ENCODE results near the gene BBS9. TPM values are rescaled to one million over a fixed set of nuclear protein-coding genes. Genes with fewer than 3 reads are reported as not detected.
A peak's percentile ranks its signal among the peaks of the same experiment; 100 is the strongest.

BBS9 gene
- total and polyA plus RNA-seq, 12 donors, result 4.1 to 44.0 (median 10.0) TPM

- peaks cover 0 to 7% (median 0%) of the 10 kb centered on the region in 9 donors for H3K4me1 ChIP-seq
- ATAC-seq (no peak), DNase-seq (no peak)
- no peaks in the 10 kb centered on the region for H3K27me3 ChIP-seq
- peaks cover 0 to 14% (median 0%) of the 10 kb centered on the region in 11 donors for H3K9me3 ChIP-seq
- TF ChIP-seq CTCF (IDR thresholded peaks at IDR 0.05), result no peak
- WGBS, 2 donors, result 33 to 48% methylated on average over 2 of the region's 2 CpGs
- intact Hi-C loops (cut with DNase I), result loop anchor here in 1 of 10 donors (10.0 kb wide), 1 partner anchor 751 kb away; no protein-coding TSS in a partner anchor
- H3K27ac ChIP-seq, result no peak overlapping the region
- H3K36me3 ChIP-seq, result peaks cover 0 to 13% (median 0%) of the 10 kb centered on the region in 9 donors
- no peak overlapping the region for H3K4me3 ChIP-seq
Measured at GRCh38 chr7:33183504-33183903, 54.1 kb downstream of the BBS9 start.

- DNase-seq (no peak), ATAC-seq (no peak)
- Histone ChIP-seq H3K4me1 (peaks cover 0 to 7% (median 0%) of the 10 kb centered on the region in 9 donors), H3K4me3 (no peak overlapping the region), H3K27me3 (no peaks in the 10 kb centered on the region), H3K9me3 (peaks cover 0 to 8% (median 0%) of the 10 kb centered on the region in 11 donors), H3K27ac (no peak overlapping the region), H3K36me3 (peaks cover 0 to 10% (median 0%) of the 10 kb centered on the region in 9 donors)
- no peak for TF ChIP-seq CTCF (IDR thresholded peaks at IDR 0.05)
- 96 to 98% methylated on average over 1 of the region's 1 CpG for WGBS, 2 donors
- intact Hi-C loops (cut with DNase I), result loop anchor here in 4 of 10 donors (5.0 to 10.0 kb wide), 3 partner anchors 747 to 752 kb away; no protein-coding TSS in a partner anchor
Measured at GRCh38 chr7:33184828-33185227, 55.5 kb downstream of the BBS9 start.

- no peak for DNase-seq
- Histone ChIP-seq H3K27ac (no peak overlapping the region), H3K4me3 (no peak overlapping the region), H3K36me3 (peaks cover 0 to 8% (median 0%) of the 10 kb centered on the region in 9 donors), H3K9me3 (no peaks in the 10 kb centered on the region), H3K4me1 (peaks cover 0 to 7% (median under 1%) of the 10 kb centered on the region in 9 donors), H3K27me3 (no peaks in the 10 kb centered on the region)
- intact Hi-C loops (cut with DNase I), result loop anchor here in 4 of 10 donors (5.0 to 10.0 kb wide), 3 partner anchors 747 to 752 kb away; no protein-coding TSS in a partner anchor
- WGBS, 2 donors, result 69 to 71% methylated on average over 3 of the region's 3 CpGs
- TF ChIP-seq CTCF (IDR thresholded peaks at IDR 0.05), result peak; percentile 29 to 72 (median 64)
- peak in 1 of 8 donors; percentile 56 for ATAC-seq
Measured at GRCh38 chr7:33185786-33186185, 56.4 kb downstream of the BBS9 start.

GRCh38 chr7:33186192-33186591 lies 56.8 kb downstream of the BBS9 start:
- Histone ChIP-seq H3K4me1 (peaks cover 0 to 7% (median 4%) of the 10 kb centered on the region in 9 donors), H3K27me3 (no peaks in the 10 kb centered on the region), H3K27ac (no peak overlapping the region), H3K4me3 (no peak overlapping the region), H3K9me3 (no peaks in the 10 kb centered on the region), H3K36me3 (peaks cover 0 to 4% (median 0%) of the 10 kb centered on the region in 9 donors)
- ATAC-seq (no peak), DNase-seq (no peak)
- intact Hi-C loops (cut with DNase I), result loop anchor here in 4 of 10 donors (5.0 to 10.0 kb wide), 3 partner anchors 746 to 751 kb away; no protein-coding TSS in a partner anchor
- TF ChIP-seq CTCF (IDR thresholded peaks at IDR 0.05), result no peak
- WGBS, 2 donors, result 64 to 75% methylated on average over 1 of the region's 1 CpG

Data from heart right ventricle (tissue), 16 donors.